ENCODE data around the gene TMPRSS7. TPM values are rescaled to one million over a fixed set of nuclear protein-coding genes. Genes with fewer than 3 reads are reported as not detected.

TMPRSS7 gene
- polyA plus RNA-seq, 3 donors: not detected

DNA sequence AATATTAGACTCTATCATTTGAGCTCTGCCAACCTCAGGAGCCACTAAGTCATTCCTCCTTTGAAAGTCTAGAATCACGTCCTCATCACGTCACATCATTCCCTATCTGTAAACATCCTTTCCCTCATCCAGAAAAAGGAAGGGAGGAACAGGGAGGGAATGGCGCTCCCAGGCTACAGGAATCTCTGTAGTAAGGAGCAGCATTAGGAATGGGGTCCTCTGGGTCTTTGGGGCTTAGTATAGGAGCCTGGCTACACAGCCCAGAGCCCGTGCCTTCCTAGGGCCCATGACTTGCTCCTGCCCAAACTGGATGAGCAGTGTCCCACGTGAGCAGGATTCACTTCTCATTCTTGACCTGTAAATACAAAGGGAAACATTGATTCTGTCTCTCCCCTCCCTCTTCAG lies 34.2 kb upstream of the TMPRSS7 start:
- intact Hi-C loops (cut with micrococcal nuclease): no loop called here
- peak overlapping the region in 1 of 2 donors; percentile 60 for H3K4me3 Mint-ChIP-seq

DNA sequence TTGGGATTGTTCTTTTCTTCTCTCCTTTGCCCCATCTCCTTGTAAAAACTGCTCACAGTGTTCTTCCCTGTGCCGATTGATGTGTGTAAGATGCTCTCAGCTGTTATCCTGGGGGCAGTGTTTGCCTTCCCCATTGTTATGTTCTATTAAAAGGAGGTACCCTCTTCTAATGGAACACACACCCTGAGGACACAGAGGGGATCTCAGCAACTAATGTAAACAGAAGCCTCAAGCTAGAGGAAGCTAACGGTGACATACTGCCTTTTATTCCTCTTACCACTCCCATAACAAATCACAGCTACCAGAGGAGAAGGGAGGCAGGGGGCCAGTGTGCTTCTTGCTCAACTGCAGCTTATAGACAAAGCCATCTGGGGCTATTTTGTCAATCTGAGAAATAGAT lies 33.6 kb upstream of the TMPRSS7 start:
- H3K27me3 Mint-ChIP-seq (ENCODE audit: low read depth in 3 of 3): peaks cover 36 to 55% (median 44%) of the 10 kb centered on the region in 3 donors
- H3K4me3 Mint-ChIP-seq: no peak overlapping the region
- H3K9ac ChIP-seq (ENCODE audit: insufficient read depth, low read length, poor library complexity, severe bottlenecking): no peak overlapping the region

More for the DNA sequence above, 34.2 kb upstream of the TMPRSS7 start:
- no peak for DNase-seq
- H3K36me3 ChIP-seq (replicated peaks in 1 of 2; ENCODE audit: control insufficient read depth in 1 of 2, insufficient read depth in 2 of 2, low read length in 2 of 2): no peaks in the 10 kb centered on the region
- 100% methylated on average over 2 of the region's 5 CpGs for WGBS (ENCODE audit: insufficient coverage)
- H3K9ac ChIP-seq (ENCODE audit: insufficient read depth, low read length, poor library complexity, severe bottlenecking): no peak overlapping the region
- TF ChIP-seq, protein P1, sequence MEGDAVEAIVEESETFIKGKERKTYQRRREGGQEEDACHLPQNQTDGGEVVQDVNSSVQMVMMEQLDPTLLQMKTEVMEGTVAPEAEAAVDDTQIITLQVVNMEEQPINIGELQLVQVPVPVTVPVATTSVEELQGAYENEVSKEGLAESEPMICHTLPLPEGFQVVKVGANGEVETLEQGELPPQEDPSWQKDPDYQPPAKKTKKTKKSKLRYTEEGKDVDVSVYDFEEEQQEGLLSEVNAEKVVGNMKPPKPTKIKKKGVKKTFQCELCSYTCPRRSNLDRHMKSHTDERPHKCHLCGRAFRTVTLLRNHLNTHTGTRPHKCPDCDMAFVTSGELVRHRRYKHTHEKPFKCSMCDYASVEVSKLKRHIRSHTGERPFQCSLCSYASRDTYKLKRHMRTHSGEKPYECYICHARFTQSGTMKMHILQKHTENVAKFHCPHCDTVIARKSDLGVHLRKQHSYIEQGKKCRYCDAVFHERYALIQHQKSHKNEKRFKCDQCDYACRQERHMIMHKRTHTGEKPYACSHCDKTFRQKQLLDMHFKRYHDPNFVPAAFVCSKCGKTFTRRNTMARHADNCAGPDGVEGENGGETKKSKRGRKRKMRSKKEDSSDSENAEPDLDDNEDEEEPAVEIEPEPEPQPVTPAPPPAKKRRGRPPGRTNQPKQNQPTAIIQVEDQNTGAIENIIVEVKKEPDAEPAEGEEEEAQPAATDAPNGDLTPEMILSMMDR (IDR thresholded peaks at IDR 0.05): no peak
- peaks cover 0 to 5% of the 10 kb centered on the region in 2 donors for H3K9me3 ChIP-seq (replicated peaks in 1 of 2; ENCODE audit: control insufficient read depth in 1 of 2, insufficient read depth in 1 of 2, low read length in 2 of 2)
- Mint-ChIP-seq H3K4me1 (peaks cover 20% of the 10 kb centered on the region), H3K9me3 (peaks cover 0 to 3% (median 2%) of the 10 kb centered on the region in 7 donors), H3K27me3 (ENCODE audit: low read depth in 3 of 3) (peaks cover 36 to 55% (median 44%) of the 10 kb centered on the region in 3 donors), H3K27ac (peak overlapping the region in 1 of 7 donors; percentile 12), H3K36me3 (no peaks in the 10 kb centered on the region)
- H3K27me3 ChIP-seq (ENCODE audit: control insufficient read depth in 2 of 2, insufficient read depth in 2 of 2, low read length in 2 of 2): peaks cover 30 to 33% of the 10 kb centered on the region in 2 donors
- no peak overlapping the region for H3K4me2 ChIP-seq (replicated peaks; ENCODE audit: extremely low read depth, low read length, poor library complexity, severe bottlenecking)
- no peaks in the 10 kb centered on the region for H3K79me2 ChIP-seq (ENCODE audit: insufficient read depth, low read length)
- no peak overlapping the region for H3K4me3 ChIP-seq (replicated peaks in 1 of 3; ENCODE audit: low read depth in 2 of 3, low read length in 3 of 3)
- no peak overlapping the region for H3K27ac ChIP-seq (ENCODE audit: low read depth in 1 of 2, low read length in 2 of 2)
- H2AFZ ChIP-seq (ENCODE audit: insufficient read depth, low read depth, low read length, poor library complexity, severe bottlenecking): no peak overlapping the region
- H3K4me1 ChIP-seq (ENCODE audit: control insufficient read depth in 1 of 2, insufficient read depth in 2 of 2, low read length in 2 of 2): peaks cover 11 to 12% of the 10 kb centered on the region in 2 donors
- H4K20me1 ChIP-seq (ENCODE audit: insufficient read depth, low read length): no peaks in the 10 kb centered on the region

More for the DNA sequence above, 33.6 kb upstream of the TMPRSS7 start:
- WGBS (ENCODE audit: insufficient coverage): no CpG with 5 or more reads among the region's 2 CpGs
- peaks cover 0 to 5% of the 10 kb centered on the region in 2 donors for H3K9me3 ChIP-seq (replicated peaks in 1 of 2; ENCODE audit: control insufficient read depth in 1 of 2, insufficient read depth in 1 of 2, low read length in 2 of 2)
- no peak overlapping the region for H2AFZ ChIP-seq (ENCODE audit: insufficient read depth, low read depth, low read length, poor library complexity, severe bottlenecking)
- TF ChIP-seq, protein P1 (IDR thresholded peaks at IDR 0.05): no peak
- H3K27ac ChIP-seq (ENCODE audit: low read depth in 1 of 2, low read length in 2 of 2): no peak overlapping the region
- H3K4me3 ChIP-seq (replicated peaks in 1 of 3; ENCODE audit: low read depth in 2 of 3, low read length in 3 of 3): no peak overlapping the region
- H3K36me3 ChIP-seq (replicated peaks in 1 of 2; ENCODE audit: control insufficient read depth in 1 of 2, insufficient read depth in 2 of 2, low read length in 2 of 2): no peaks in the 10 kb centered on the region
- DNase-seq: no peak
- intact Hi-C loops (cut with micrococcal nuclease): no loop called here
- peaks cover 20% of the 10 kb centered on the region for H3K4me1 Mint-ChIP-seq
- H3K4me2 ChIP-seq (replicated peaks; ENCODE audit: extremely low read depth, low read length, poor library complexity, severe bottlenecking): no peak overlapping the region
- peaks cover 30 to 33% of the 10 kb centered on the region in 2 donors for H3K27me3 ChIP-seq (ENCODE audit: control insufficient read depth in 2 of 2, insufficient read depth in 2 of 2, low read length in 2 of 2)
- H4K20me1 ChIP-seq (ENCODE audit: insufficient read depth, low read length): no peaks in the 10 kb centered on the region
- H3K36me3 Mint-ChIP-seq: no peaks in the 10 kb centered on the region
- H3K4me1 ChIP-seq (ENCODE audit: control insufficient read depth in 1 of 2, insufficient read depth in 2 of 2, low read length in 2 of 2): peaks cover 11 to 12% of the 10 kb centered on the region in 2 donors
- peaks cover 0 to 3% (median 2%) of the 10 kb centered on the region in 7 donors for H3K9me3 Mint-ChIP-seq
- H3K27ac Mint-ChIP-seq: no peak overlapping the region
- no peaks in the 10 kb centered on the region for H3K79me2 ChIP-seq (ENCODE audit: insufficient read depth, low read length)

Measured in CD14-positive monocyte (primary cell).